Activated CD4-positive, alpha-beta T cell treated with anti-CD3 and anti-CD28 coated beads, Interleukin-2, amount 50 U/mL, for 1 hour (primary cell): ENCODE data around the gene PSMG3.
"Not testable (repeated sequence)": the region's sequence is repeated elsewhere in the genome, so short reads cannot be mapped to it uniquely, and the experiment has no call there.

Experiments
- DNase-seq: peaks from one replicate; pipeline ENCODE4 v3.0.0-alpha.2; 2020

PSMG3 gene

GRCh38 chr7:1531263-1531978 is 38.4 kb downstream of the PSMG3 start:
- DNase-seq: peak; percentile 46

GRCh38 chr7:1530946-1531262 is 38.9 kb downstream of the PSMG3 start:
- no peak for DNase-seq

GRCh38 chr7:1529383-1530116 is 40.3 kb downstream of the PSMG3 start:
- no peak for DNase-seq

- no peak for DNase-seq
Observed at GRCh38 chr7:1526271-1526754, 43.5 kb downstream of the PSMG3 start.

GRCh38 chr7:1525409-1525808 is 44.4 kb downstream of the PSMG3 start:
- DNase-seq: no peak

- no peak for DNase-seq
Observed at GRCh38 chr7:1523844-1524243, 46.0 kb downstream of the PSMG3 start.

- DNase-seq: no peak
Observed at GRCh38 chr7:1523208-1523607, 46.6 kb downstream of the PSMG3 start.

GRCh38 chr7:1521456-1521855 is 48.4 kb downstream of the PSMG3 start:
- no peak for DNase-seq

- no peak for DNase-seq
Observed at GRCh38 chr7:1520539-1521234, 49.1 kb downstream of the PSMG3 start.

GRCh38 chr7:1519322-1519922 is 50.4 kb downstream of the PSMG3 start:
- DNase-seq: not testable (repeated sequence)
